Activated naive CD8-positive, alpha-beta T cell treated with anti-CD3 and anti-CD28 coated beads, Interleukin-2, amount 50 U/mL, for 24 hours (primary cell): ENCODE data around the gene GTF3C5.
"Not testable (repeated sequence)": the region's sequence is repeated elsewhere in the genome, so short reads cannot be mapped to it uniquely, and the experiment has no call there.

Experiments
- ATAC-seq: fragments of 150-1000 bp; cut with Tn5 transposase; one replicate; pipeline ENCODE4 v1.10.0; 2021
- DNase-seq: peaks from one replicate; pipeline ENCODE4 v3.0.0; 2021
- H3K27ac Mint-ChIP-seq: one replicate; pipeline ENCODE4 v1.8.0; 2021; ENCODE audit warnings: mild to moderate bottlenecking, mixed read lengths
- H3K27me3 Mint-ChIP-seq: one replicate; pipeline ENCODE4 v1.8.0; 2021; ENCODE audit warnings: mixed read lengths
- H3K36me3 Mint-ChIP-seq: one replicate; pipeline ENCODE4 v1.8.0; 2021; ENCODE audit warnings: low read depth, mixed read lengths
- H3K4me1 Mint-ChIP-seq: one replicate; pipeline ENCODE4 v1.8.0; 2021; ENCODE audit warnings: mixed read lengths
- H3K4me3 Mint-ChIP-seq: one replicate; pipeline ENCODE4 v1.8.0; 2021; ENCODE audit warnings: mild to moderate bottlenecking, moderate library complexity, mixed read lengths
- H3K9me3 Mint-ChIP-seq: one replicate; pipeline ENCODE4 v1.8.0; 2021; ENCODE audit warnings: mixed read lengths

The GTF3C5 gene

DNA sequence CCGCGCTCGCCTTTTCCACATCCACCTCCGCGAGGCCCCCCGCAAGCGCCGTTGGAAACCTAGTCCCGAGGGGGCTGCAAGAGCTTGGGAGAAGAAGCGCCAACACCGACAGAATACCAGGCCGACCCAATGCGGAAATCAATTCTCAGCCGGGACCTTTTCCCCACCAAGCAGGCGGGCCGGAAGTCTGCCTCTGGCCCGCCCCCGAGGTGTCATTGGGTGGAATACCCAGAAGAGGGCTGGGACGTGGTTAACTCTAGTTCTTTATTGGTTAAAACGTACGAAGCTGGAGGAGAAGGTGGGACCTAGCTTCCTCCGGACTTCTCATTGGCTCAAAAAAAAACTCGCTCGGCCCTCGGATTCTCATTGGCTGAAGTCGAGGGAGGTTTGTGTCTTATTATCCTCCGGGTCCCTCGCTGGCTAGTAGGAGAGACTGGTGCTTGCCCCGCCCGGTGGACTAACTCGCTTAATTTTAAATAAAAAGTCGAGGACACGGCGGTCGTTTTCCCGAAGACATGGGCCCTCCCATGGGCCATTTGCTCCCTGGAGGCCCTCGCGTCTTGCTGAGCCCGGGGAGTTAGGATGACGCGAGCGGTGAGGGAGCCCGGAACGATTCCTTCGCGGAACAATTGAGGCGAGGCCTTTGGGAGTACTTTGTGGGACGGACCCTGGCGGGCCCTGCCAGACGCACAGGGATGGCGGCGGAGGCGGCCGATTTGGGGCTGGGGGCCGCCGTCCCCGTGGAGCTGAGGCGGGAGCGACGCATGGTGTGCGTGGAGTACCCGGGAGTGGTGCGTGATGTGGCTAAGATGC is at the start of gene GTF3C5:
GTF3C5 (plus strand) TSS at position 681 of the 813 bp plus-strand sequence; CDS start at position 696, 15 bp downstream.
- peak within 1 kb of the TSS; percentile 92 for H3K4me3 Mint-ChIP-seq
- peaks cover 31% of the 10 kb centered on the region for H3K4me1 Mint-ChIP-seq

GRCh38 chr9:132982458-132982857 is 48.3 kb upstream of the GTF3C5 start:
- peaks cover 15% of the 10 kb centered on the region for H3K4me1 Mint-ChIP-seq
- peaks cover 53% of the 10 kb centered on the region for H3K27me3 Mint-ChIP-seq
- no peak overlapping the region for H3K27ac Mint-ChIP-seq
- DNase-seq, result no peak
- no peak for ATAC-seq
- H3K4me3 Mint-ChIP-seq, result no peak overlapping the region
- H3K36me3 Mint-ChIP-seq, result no peaks in the 10 kb centered on the region
- H3K9me3 Mint-ChIP-seq, result no peaks in the 10 kb centered on the region

More for the DNA sequence above, at the start of gene GTF3C5:
- peaks cover 11% of the 10 kb centered on the region for H3K36me3 Mint-ChIP-seq
- H3K27me3 Mint-ChIP-seq, result no peaks in the 10 kb centered on the region
- peak within 1 kb of the TSS; percentile 97 for H3K27ac Mint-ChIP-seq
- no peaks in the 10 kb centered on the region for H3K9me3 Mint-ChIP-seq
- DNase-seq (peak; percentile 89), ATAC-seq (peak; percentile 99)

DNA sequence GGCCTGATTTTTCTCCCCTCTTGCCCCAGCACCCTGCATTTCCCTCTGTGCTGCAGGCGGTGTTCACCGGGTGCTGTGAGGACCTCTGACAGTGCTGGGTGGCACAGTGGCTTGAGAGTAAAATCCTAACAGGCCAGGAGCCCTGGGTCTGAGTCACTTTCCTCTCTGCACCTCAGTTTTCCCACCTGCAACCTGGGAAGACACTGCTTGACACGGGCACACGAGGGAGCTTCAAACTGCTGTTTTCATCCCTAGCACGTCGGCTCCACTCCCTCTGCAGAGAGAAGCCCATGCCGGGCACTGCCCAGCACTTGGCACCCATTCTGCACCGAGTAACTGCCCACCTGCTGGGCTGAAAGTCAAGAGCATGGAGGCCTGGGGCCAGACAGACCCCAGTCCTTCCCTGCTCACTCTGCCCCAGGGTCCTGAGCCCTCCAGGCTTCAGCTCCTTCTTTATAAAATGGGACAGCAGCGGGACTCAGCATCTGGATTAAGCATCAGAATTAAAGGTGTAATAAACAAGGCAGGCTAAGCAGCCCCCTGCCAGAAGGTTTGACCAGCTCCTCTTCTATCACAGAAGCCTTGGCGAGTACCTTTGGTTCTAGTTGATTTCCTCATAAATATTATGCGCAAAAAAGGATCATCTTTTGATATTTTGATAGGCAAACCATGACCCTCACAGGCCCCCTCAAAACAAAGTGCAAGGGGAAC is 47.2 kb upstream of the GTF3C5 start:
- no peaks in the 10 kb centered on the region for H3K9me3 Mint-ChIP-seq
- no peak overlapping the region for H3K27ac Mint-ChIP-seq
- H3K27me3 Mint-ChIP-seq, result peaks cover 42% of the 10 kb centered on the region
- H3K4me3 Mint-ChIP-seq, result no peak overlapping the region
- H3K4me1 Mint-ChIP-seq, result peaks cover 8% of the 10 kb centered on the region
- no peaks in the 10 kb centered on the region for H3K36me3 Mint-ChIP-seq
- ATAC-seq (no peak), DNase-seq (no peak)

DNA sequence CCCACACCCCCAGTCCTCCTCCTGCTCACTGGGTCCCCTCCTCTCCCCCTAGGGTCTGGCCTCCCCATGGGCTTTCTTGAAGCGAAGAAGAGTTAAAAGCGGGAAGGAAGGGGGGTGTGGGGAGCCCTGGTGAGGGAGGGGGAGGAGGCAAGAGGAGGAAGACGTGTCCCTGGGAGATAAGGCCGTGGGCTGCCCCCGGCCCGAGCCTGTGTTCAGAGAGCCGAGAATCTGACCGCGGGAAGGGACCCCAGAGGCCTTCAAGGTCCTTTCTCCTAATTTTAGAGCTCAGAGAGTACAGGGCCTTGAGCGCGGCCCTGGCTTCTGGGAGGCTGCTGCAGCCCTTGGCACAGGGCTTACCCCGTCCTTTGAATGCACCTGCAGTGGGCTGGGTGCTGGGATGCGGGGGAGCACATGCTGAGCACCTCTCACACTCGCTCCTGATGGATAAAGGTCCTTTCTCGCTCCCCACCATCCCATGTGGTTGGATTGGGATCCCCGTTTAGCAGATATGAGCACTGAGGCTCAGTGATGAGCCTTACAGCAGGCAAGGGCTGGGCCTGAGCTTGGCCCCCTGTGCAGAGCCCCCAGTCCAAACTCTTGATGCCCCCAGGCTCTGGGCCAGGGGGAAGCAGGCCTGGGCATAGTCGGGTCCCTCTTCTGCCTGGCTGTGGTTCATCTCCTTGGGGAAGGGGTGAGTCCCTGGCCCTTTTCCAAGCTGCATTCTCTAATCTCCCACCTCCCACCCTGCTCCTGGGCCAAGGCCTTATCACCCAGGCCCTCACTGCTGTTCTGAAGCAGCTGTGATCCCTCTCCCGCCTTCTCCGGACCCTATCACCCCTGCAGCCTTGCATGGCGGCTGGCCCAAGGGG is 46.4 kb upstream of the GTF3C5 start:
- ATAC-seq (no peak), DNase-seq (no peak)
- H3K36me3 Mint-ChIP-seq, result no peaks in the 10 kb centered on the region
- no peak overlapping the region for H3K4me3 Mint-ChIP-seq
- no peak overlapping the region for H3K27ac Mint-ChIP-seq
- peaks cover 36% of the 10 kb centered on the region for H3K27me3 Mint-ChIP-seq
- H3K9me3 Mint-ChIP-seq, result no peaks in the 10 kb centered on the region
- peaks cover 5% of the 10 kb centered on the region for H3K4me1 Mint-ChIP-seq

- H3K4me3 Mint-ChIP-seq, result no peak overlapping the region
- ATAC-seq, result no peak
- peaks cover 32% of the 10 kb centered on the region for H3K27me3 Mint-ChIP-seq
- H3K9me3 Mint-ChIP-seq, result no peaks in the 10 kb centered on the region
- no peak for DNase-seq
- H3K4me1 Mint-ChIP-seq, result peaks cover 2% of the 10 kb centered on the region
- H3K36me3 Mint-ChIP-seq, result no peaks in the 10 kb centered on the region
- no peak overlapping the region for H3K27ac Mint-ChIP-seq
These were observed 45.8 kb upstream of the GTF3C5 start for GRCh38 chr9:132985071-132985350.

- Mint-ChIP-seq H3K4me1 (peaks cover 2% of the 10 kb centered on the region), H3K36me3 (no peaks in the 10 kb centered on the region), H3K27me3 (peaks cover 30% of the 10 kb centered on the region), H3K27ac (no peak overlapping the region), H3K9me3 (no peaks in the 10 kb centered on the region), H3K4me3 (no peak overlapping the region)
- DNase-seq (no peak), ATAC-seq (no peak)
These were observed 45.3 kb upstream of the GTF3C5 start for GRCh38 chr9:132985489-132985888.

DNA sequence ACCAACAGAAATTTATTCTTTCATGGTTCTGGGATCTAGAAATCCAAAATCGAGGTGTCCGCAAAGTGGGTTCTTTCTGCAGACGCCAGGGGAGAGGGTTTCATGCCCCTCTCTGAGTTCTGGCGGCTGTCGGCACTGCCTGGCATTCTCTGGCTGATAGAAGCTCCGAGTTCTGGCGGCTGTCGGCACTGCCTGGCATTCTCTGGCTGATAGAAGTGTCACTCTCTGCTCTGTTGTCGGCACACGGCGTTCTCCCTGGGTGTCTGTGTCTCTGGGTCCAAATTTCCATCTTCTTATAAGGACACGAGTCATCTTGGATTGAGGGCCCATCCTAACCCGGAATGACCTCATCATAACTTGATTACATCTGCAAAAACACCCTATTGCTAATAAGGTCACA is 44.7 kb upstream of the GTF3C5 start:
- Mint-ChIP-seq H3K36me3 (no peaks in the 10 kb centered on the region), H3K9me3 (no peaks in the 10 kb centered on the region), H3K4me3 (no peak overlapping the region), H3K4me1 (peaks cover 2% of the 10 kb centered on the region), H3K27me3 (peaks cover 24% of the 10 kb centered on the region), H3K27ac (no peak overlapping the region)
- ATAC-seq (no peak), DNase-seq (no peak)

DNA sequence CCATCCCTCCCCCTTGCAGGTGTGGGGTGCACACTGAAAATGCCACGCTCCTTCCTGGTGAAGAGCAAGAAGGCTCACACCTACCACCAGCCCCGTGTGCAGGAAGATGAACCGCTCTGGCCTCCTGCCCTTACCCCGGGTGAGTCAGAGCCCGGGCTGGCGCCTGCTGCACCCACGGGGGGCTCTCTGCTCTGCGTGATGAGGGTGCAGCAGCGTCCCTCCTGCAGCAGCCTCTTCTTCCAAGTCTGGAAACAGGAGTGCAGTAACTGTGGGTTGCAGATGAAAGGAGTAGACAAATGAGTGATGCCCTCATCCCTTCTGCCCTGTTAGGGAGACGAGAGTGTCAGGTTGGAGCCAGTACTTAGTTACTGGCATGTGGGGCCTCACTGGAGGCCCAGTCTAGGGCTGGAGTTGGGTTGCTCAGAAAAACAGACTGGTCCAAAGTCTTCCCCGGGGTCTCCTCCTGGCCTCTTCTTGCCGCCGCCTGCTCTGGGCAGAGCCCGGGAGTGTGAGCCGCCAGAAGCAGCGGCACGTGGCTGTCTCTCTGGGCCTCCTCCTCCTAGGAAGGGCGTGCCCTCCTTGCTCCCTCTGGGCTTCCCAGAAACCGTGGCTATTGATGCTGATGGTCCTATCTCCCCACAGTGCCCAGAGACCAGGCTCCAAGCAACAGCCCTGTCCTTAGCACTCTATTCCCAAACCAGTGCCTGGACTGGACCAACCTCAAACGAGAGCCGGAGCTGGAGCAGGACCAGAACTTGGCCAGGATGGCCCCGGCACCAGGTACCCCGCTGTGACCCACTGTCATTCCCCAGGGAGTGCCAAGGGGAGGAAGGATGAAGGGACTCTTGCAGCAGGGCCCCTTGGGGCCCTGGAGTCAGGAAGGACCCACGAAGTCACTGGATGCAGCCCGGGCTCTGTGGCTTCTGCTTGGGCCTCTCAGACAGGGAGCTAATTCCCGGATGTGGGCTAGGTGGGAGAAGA is 43.9 kb upstream of the GTF3C5 start:
- Mint-ChIP-seq H3K9me3 (no peaks in the 10 kb centered on the region), H3K4me3 (no peak overlapping the region), H3K27me3 (peaks cover 17% of the 10 kb centered on the region), H3K27ac (no peak overlapping the region), H3K4me1 (peaks cover 2% of the 10 kb centered on the region), H3K36me3 (no peaks in the 10 kb centered on the region)
- DNase-seq (no peak), ATAC-seq (no peak)

GRCh38 chr9:132988244-132989013 is 42.4 kb upstream of the GTF3C5 start:
- H3K4me1 Mint-ChIP-seq, result peaks cover 3% of the 10 kb centered on the region
- H3K27ac Mint-ChIP-seq, result no peak overlapping the region
- no peak overlapping the region for H3K4me3 Mint-ChIP-seq
- H3K36me3 Mint-ChIP-seq, result no peaks in the 10 kb centered on the region
- no peaks in the 10 kb centered on the region for H3K9me3 Mint-ChIP-seq
- ATAC-seq (no peak), DNase-seq (no peak)
- peaks cover 23% of the 10 kb centered on the region for H3K27me3 Mint-ChIP-seq

DNA sequence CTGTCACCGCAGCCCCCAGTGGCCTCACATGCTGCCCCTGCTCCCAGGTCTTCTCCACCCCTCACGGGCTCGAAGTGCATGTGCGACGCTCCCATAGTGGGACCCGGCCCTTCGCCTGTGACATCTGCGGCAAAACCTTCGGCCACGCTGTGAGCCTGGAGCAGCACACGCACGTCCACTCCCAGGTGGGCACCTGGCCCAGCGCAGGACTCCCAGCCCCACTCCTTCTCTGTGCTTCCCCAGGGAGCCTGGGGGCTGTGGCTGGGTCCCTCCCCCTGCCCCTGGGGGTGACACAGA is 41.8 kb upstream of the GTF3C5 start:
- H3K4me3 Mint-ChIP-seq, result no peak overlapping the region
- H3K27ac Mint-ChIP-seq, result no peak overlapping the region
- no peak for ATAC-seq
- no peaks in the 10 kb centered on the region for H3K9me3 Mint-ChIP-seq
- no peak for DNase-seq
- H3K36me3 Mint-ChIP-seq, result no peaks in the 10 kb centered on the region
- H3K27me3 Mint-ChIP-seq, result peaks cover 24% of the 10 kb centered on the region
- H3K4me1 Mint-ChIP-seq, result peaks cover 3% of the 10 kb centered on the region

DNA sequence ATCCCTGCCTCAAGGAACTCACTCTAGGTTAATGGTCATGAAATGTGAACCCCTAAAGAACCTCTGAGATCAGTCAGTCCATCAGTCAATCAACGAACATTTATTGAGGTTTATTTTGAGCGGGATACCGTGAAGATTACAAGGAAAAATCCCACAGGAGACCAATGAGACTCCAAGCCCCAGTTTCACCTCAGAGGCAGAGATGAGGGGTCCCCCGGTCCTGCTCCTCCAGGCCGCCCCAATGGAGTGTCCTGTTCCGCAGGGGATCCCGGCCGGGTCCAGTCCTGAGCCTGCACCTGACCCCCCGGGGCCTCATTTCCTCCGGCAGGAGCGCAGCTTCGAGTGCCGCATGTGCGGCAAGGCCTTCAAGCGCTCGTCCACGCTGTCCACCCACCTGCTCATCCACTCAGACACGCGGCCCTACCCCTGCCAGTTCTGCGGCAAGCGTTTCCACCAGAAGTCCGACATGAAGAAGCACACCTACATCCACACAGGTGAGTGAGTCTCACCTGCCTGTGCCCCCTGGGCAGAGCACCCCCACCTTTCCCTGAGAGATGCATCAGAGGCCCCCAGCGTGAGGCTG is 41.3 kb upstream of the GTF3C5 start:
- DNase-seq, result no peak
- Mint-ChIP-seq H3K27me3 (peaks cover 26% of the 10 kb centered on the region), H3K4me3 (no peak overlapping the region), H3K27ac (no peak overlapping the region), H3K9me3 (no peaks in the 10 kb centered on the region), H3K4me1 (peaks cover 6% of the 10 kb centered on the region), H3K36me3 (no peaks in the 10 kb centered on the region)
- ATAC-seq, result no peak

DNA sequence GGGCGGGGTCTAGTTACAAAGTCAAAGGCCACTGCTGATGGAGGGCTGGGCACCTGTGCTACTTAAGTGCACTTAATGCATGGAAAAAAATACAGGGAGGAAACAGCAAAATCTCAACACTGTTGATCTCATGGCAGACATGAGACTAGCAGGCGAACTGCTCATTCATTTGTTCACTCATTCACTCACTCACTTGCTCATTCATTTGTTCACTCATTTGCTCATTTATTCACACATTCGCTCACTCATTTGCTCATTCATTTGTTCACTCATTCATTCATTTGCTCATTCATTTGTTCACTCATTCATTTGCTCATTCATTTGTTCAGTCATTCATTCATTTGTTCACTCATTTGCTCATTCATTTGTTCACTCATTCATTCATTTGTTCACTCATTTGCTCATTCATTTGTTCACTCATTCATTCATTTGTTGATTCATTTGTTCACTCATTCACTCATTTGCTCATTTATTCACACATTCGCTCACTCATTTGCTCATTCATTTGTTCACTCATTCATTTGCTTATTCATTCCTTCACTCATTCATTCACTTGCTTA is 40.7 kb upstream of the GTF3C5 start:
- not testable (repeated sequence) for H3K9me3 Mint-ChIP-seq, ATAC-seq, H3K27ac Mint-ChIP-seq, DNase-seq, H3K4me1 Mint-ChIP-seq, H3K36me3 Mint-ChIP-seq, H3K4me3 Mint-ChIP-seq
- peaks cover 27% of the 10 kb centered on the region for H3K27me3 Mint-ChIP-seq

- H3K27ac Mint-ChIP-seq, result no peak overlapping the region
- H3K9me3 Mint-ChIP-seq, result no peaks in the 10 kb centered on the region
- H3K4me3 Mint-ChIP-seq, result no peak overlapping the region
- peaks cover 10% of the 10 kb centered on the region for H3K4me1 Mint-ChIP-seq
- peaks cover 26% of the 10 kb centered on the region for H3K27me3 Mint-ChIP-seq
- no peaks in the 10 kb centered on the region for H3K36me3 Mint-ChIP-seq
- DNase-seq (no peak), ATAC-seq (no peak)
These were observed 40.0 kb upstream of the GTF3C5 start for GRCh38 chr9:132990781-132991180.
